Mucosa of descending colon (tissue), 3 donors: Measurements from ENCODE around the gene TCF4. TPM values are rescaled to one million over a fixed set of nuclear protein-coding genes. Genes with fewer than 3 reads are reported as not detected.

Experiments
- ATAC-seq: fragments of 200-7000 bp; cut with Tn5 transposase; one replicate; pipeline ENCODE4 v1.9.1; 2020; ENCODE audit warnings: mild to moderate bottlenecking, moderate library complexity
- DNase-seq, 3 donors: peaks; one replicate each; pipeline ENCODE4 v3.0.0-alpha.2; 2020
- H3K36me3 ChIP-seq: fragments of 200-600 bp; one replicate; pipeline ENCODE4 v1.8.0; 2021; ENCODE audit warnings: low read depth, mild to moderate bottlenecking
- H3K4me1 ChIP-seq: fragments of 200-600 bp; one replicate; pipeline ENCODE4 v1.8.0; 2021; ENCODE audit warnings: low read depth, mild to moderate bottlenecking
- H3K4me3 ChIP-seq: fragments of 200-600 bp; one replicate; pipeline ENCODE4 v1.8.0; 2021; ENCODE audit warnings: mild to moderate bottlenecking
- H3K9me3 ChIP-seq: fragments of 200-600 bp; one replicate; pipeline ENCODE4 v1.8.0; 2021; ENCODE audit warnings: mild to moderate bottlenecking
- intact Hi-C, 2 donors: fragments of 100-400 bp; cut with DNase I in 1 of 2; cut with micrococcal nuclease in 1 of 2; formaldehyde crosslinking; loops; one replicate each; pipeline versions ENCODE4 v1.11.0 to v1.11.1; 2022; cut with DNase I, micrococcal nuclease
- total RNA-seq, 3 donors: library from RNA; stranded (reverse); fragmentation: NEBNext Ultra II Directional in 2 of 3; extraction: Animal tissue kit (Norgen Biotek cat#: 25700) in 2 of 3; gene quantifications; one replicate each; pipeline versions ENCODE4 v1.2.1 to v1.2.4, GENCODE V29; 2021 to 2023
- TF ChIP-seq, protein P1 (sequence below): fragments of 200-600 bp; IDR thresholded peaks from one replicate; pipeline ENCODE4 v1.8.0; 2022; ENCODE audit warnings: antibody characterized with exemption, mild to moderate bottlenecking
- donor health status: DM: no; HTN: no; CAD: no; lungs with moderate emphysema.
- donor health status: DM: no; HTN: no; CAD: no.
- donor health status: DM: no; HTN: yes; CAD: no.

The TCF4 gene
- total RNA-seq, 3 donors from 2014 or later = 20.7 to 88.2 (median 24.6) TPM

GRCh38 chr18:55228707-55229106 is 359.3 kb downstream of the TCF4 start:
- DNase-seq (no peak), ATAC-seq (no peak)
- intact Hi-C loops = no loop called here
- Histone ChIP-seq H3K9me3 (no peaks in the 10 kb centered on the region), H3K36me3 (no peaks in the 10 kb centered on the region), H3K4me3 (no peak overlapping the region), H3K4me1 (no peaks in the 10 kb centered on the region)
- TF ChIP-seq, protein P1, sequence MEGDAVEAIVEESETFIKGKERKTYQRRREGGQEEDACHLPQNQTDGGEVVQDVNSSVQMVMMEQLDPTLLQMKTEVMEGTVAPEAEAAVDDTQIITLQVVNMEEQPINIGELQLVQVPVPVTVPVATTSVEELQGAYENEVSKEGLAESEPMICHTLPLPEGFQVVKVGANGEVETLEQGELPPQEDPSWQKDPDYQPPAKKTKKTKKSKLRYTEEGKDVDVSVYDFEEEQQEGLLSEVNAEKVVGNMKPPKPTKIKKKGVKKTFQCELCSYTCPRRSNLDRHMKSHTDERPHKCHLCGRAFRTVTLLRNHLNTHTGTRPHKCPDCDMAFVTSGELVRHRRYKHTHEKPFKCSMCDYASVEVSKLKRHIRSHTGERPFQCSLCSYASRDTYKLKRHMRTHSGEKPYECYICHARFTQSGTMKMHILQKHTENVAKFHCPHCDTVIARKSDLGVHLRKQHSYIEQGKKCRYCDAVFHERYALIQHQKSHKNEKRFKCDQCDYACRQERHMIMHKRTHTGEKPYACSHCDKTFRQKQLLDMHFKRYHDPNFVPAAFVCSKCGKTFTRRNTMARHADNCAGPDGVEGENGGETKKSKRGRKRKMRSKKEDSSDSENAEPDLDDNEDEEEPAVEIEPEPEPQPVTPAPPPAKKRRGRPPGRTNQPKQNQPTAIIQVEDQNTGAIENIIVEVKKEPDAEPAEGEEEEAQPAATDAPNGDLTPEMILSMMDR = no peak

- no peaks in the 10 kb centered on the region for H3K36me3 ChIP-seq
- ATAC-seq = no peak
- no peak overlapping the region for H3K4me3 ChIP-seq
- H3K4me1 ChIP-seq = no peaks in the 10 kb centered on the region
- H3K9me3 ChIP-seq = no peaks in the 10 kb centered on the region
- intact Hi-C loops = no loop called here
- TF ChIP-seq, protein P1 = no peak
- no peak for DNase-seq
Measured at GRCh38 chr18:55228191-55228590, 359.8 kb downstream of the TCF4 start.

DNA sequence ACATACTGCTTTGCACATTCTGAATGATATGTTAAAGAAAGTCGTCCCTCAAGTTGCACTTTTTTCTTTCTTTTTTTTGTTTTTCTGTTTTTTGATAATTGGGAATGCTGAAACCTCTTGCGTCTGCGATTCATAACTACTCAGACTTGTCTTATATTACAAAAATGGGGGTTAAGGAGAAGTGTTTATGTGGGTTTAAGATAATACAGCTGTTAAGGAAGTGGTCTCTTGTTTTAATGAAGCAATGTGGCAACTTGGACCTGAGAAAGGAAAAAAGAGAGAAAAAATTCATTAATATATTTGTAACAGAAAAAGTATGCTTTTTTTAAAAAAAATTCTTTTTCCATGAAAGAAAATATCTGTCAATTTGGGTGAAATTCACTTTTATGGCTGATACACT is 360.2 kb downstream of the TCF4 start:
- TF ChIP-seq, protein P1 = no peak
- H3K36me3 ChIP-seq = no peaks in the 10 kb centered on the region
- H3K4me3 ChIP-seq = no peak overlapping the region
- intact Hi-C loops = no loop called here
- ATAC-seq (no peak), DNase-seq (no peak)
- no peaks in the 10 kb centered on the region for H3K4me1 ChIP-seq
- no peaks in the 10 kb centered on the region for H3K9me3 ChIP-seq

DNA sequence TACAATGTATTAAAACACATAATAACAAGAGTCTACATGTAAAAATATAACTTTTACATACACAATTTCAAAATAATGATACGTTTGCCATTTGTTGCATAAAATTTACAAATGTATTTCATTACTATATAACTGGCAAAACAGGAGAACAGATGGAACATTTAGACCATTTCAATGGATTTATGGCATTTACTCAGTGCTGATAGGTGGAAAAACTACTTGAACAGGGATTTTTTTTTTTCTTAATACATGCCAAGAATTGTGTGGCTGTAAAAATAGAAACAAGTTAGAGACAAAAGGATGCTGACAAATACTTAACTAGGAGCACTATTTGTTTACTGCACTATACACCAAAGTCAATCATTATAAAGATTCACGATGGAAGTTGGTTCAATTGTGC is 361.9 kb downstream of the TCF4 start:
- DNase-seq (no peak), ATAC-seq (no peak)
- TF ChIP-seq, protein P1 = no peak
- Histone ChIP-seq H3K36me3 (no peaks in the 10 kb centered on the region), H3K4me1 (no peaks in the 10 kb centered on the region), H3K9me3 (no peaks in the 10 kb centered on the region), H3K4me3 (no peak overlapping the region)
- intact Hi-C loops = no loop called here

- TF ChIP-seq, protein P1 = no peak
- DNase-seq (no peak), ATAC-seq (no peak)
- H3K9me3 ChIP-seq = no peaks in the 10 kb centered on the region
- no peaks in the 10 kb centered on the region for H3K36me3 ChIP-seq
- no peaks in the 10 kb centered on the region for H3K4me1 ChIP-seq
- intact Hi-C loops = no loop called here
- H3K4me3 ChIP-seq = no peak overlapping the region
Measured at GRCh38 chr18:55224086-55224625, 363.8 kb downstream of the TCF4 start.

DNA sequence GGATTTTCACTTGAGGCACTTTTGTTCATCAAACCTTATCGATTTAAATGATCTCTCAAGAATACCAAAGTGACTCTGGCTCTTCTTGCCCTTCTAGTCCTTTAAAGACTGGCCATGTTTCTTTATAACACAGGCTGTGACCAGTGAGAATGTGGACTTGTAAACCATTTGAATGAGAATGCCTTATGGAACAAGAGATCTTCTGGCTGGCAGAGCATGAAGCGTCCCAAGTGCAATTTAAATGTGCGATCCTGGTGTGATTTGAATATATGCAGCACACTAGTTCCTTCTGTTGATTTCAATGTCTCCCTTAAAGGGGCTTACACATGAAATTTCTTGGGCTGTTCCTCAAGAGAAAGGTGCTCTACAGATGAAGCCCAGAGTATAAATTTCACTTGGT is 366.4 kb downstream of the TCF4 start:
- DNase-seq (no peak), ATAC-seq (no peak)
- intact Hi-C loops = no loop called here
- TF ChIP-seq, protein P1 = no peak
- Histone ChIP-seq H3K9me3 (no peaks in the 10 kb centered on the region), H3K4me1 (no peaks in the 10 kb centered on the region), H3K4me3 (no peak overlapping the region), H3K36me3 (no peaks in the 10 kb centered on the region)
